Middle frontal gyrus (tissue), 1 donor: Measurements from ENCODE around the gene TBX4.

Source experiments
- DNase-seq: peaks from one replicate; pipeline ENCODE4 v3.0.0-alpha.2; 2015; ENCODE audit warnings: low spot score; ENCODE audit errors: extremely low spot score

The TBX4 gene

DNA sequence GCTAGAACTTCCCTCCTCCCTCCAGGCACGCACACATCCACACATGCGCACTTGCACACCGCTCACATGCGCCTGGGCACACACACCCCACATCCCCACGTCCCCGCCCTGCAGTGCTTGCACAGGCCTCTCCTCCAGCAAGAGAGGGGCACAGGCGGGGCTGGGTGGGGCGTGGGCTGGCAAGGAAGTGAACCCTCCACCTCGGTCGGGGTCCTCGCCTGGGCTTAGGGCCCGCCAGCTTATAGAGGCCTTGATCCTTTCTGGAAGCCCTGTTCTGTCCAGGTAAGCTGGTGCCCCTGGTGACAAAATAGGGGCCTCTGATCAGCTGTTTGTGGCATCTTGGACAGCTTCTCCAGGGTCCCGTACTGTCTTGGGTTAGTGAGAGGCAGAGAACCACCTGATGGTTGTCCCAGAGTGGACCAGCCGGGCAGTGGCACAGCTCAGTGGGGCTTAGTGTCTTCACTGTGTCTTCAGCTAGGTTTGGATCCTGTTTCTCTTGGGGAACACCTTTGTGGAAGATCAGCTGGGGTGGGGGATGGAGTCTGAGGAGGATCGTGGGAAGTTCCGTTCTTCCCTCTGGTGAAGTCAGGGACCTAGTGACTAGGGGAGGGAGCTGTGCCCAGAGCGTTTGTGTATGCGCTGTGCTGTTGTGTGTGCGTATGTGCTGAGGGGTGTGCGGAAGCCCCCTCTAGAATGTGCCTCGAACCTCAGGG is 12.1 kb downstream of the TBX4 start:
- no peak for DNase-seq

DNA sequence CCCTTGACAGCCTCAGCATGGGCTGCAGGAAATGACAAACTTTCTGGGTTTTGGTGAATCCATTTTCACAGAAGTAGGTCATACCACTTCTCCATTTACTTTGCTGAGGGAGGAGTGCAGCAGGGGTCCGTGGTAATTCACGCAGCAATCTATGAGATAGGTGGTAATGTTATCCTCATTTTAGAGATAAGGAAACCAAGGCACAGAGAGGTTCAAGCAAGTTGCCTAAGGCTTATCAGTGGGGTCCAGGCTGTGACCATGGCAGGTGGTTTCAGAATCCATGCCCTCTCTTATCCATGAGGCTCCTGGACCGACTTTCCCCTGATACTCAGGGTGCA is 12.6 kb downstream of the TBX4 start:
- DNase-seq = no peak

DNA sequence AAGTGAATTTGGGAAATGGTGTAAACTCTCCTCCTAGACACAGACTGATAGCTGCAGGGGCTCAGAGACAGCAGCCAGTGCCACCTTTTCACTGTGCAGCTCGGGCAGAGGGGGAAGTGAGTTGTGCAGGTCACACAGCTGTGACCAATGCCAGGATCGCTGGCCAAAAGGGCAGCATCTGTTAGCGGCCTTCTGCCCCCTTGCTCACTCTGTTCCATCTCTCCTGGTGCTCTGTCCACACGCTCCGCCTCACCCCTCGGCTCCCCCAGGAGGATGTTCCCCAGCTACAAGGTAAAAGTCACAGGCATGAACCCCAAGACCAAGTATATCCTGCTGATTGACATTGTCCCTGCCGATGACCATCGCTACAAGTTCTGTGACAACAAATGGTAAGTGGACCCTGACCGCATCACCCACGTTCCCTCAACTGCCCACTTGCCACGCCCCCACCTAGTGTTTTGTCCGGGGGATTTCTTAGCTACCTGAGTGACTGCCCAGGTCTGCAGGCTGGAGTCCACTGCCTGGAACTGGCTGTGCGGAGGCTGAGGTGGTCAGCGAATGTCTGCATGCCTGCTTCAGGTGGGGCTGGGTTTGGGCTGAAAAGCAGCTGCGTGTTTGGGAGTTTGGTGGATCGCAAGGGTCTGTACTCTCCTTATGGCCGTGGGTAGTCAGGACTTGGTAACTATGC is 13.5 kb downstream of the TBX4 start:
- no peak for DNase-seq

DNA sequence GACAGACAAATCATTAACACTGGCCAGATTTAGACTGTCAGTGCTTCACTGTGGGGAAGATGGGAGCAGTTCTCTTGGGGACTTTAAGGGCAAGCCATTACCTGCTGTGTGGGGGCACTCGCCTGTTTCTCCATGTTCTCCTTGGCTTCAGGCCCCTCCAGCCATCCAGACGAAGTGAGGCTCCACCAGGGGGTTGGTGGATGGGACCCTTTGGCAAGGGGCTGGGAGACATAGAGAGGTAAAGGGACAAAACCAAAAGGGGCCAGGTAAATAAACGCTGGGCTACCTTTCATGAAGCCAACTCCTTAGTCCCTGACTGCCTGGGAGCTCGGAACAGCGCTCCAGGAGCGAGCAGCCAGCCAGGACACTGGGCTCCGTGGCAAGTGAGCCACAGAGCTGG is 14.0 kb downstream of the TBX4 start:
- no peak for DNase-seq

DNA sequence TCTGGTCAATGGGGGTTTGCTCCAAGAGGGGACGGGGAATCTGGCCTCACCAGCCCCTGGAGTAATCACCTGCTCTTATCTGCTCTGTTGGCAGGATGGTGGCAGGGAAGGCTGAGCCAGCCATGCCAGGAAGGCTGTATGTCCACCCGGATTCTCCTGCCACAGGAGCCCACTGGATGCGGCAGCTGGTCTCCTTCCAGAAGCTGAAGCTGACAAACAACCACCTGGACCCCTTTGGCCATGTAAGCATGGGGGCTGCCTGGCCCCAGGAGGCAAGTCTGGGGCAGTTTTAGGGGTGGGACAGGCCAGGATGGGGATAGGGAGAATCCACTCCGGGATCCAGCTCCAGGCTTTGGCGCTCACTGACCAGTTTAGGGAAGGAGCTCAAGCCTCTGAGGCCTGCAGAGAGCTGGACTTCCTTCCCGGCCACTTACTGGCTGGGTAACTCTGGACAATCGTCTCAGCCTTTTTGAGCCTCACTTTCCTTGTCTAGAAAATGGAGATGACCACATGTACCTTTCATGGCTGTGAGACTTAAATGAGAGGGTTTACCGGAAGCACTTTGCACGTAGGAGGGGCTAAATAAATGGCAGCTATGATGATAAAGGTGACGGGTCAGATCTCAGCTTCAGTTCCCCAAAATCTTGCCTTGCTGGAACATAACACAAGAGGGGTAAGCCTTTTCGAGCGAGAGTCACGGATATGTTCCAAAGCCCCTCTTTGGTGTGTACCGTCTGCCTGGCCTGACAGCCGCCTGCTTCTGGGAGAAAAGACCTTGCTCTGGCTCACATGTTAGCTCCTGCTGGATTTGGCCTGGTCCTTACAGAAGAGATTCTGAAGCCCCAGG is 15.4 kb downstream of the TBX4 start:
- no peak for DNase-seq

DNA sequence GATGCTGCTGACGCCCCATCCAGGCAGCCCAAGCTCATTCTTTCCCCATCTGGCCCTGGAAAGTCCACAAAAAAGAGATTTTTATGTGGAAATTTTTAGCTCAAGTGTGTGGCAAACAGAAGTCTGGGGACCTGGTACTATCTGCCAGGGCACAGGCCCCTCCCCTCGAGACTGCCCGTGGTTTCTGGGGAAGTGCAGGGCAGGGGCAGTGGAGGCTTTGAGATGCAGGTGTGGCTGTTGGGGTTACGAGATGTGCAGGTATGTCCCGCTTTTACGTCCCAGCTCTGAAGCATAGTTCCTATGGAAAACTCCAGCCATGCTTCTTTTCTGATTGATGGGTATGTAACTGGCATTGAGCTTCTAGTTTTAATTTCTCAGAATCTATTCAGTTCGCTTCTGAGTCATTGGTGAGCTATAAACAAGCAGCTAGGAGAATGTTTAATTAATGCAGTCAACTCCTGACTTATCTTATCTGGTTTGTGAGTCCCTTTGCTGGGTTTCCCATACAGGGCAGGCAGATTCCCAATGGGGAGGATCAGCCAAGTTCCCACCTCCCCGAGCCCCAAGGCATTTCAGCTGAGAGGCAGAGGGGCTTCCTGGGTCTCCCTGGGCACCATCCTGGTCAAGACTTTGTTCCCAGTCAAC is 16.2 kb downstream of the TBX4 start:
- DNase-seq = no peak

DNA sequence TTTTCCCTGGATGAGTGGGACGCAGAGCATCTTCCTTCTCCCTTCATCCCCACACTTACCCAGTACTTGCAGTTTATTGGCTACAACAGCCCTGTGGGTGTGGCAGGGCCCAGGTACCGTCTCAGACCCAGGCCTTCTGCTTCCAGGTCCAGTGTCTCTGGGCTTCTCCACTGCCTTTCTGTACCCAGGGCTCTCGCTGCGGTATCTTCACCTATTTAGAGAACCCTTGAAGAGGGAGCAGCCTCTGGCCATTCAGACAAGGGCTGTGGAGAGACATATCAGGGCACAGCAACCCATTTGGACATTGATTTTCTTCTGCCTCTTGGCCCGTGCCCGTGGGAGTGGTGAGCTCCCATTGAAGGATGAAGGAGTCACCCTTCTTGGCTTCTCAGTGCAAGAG is 17.3 kb downstream of the TBX4 start:
- DNase-seq = no peak

DNA sequence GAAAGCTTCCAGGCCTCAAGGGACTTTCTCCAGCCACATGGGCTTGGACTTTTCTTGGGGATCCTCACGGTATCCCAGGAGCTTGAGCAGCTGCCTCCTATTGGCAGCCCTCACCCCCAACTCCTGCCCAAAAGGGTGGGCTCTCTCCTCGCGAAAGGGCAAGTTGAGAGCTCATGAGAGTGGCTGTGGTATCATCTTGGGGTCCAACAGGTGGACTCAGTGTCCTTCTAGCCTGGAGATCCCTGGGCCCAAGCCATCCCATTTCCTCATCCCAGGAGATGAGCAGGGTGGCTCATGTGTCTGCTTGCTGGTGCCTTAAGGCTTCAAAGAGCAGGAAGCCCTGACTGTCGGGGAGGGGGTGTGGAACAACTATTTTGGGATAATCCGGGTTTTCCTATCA is 17.7 kb downstream of the TBX4 start:
- no peak for DNase-seq

DNA sequence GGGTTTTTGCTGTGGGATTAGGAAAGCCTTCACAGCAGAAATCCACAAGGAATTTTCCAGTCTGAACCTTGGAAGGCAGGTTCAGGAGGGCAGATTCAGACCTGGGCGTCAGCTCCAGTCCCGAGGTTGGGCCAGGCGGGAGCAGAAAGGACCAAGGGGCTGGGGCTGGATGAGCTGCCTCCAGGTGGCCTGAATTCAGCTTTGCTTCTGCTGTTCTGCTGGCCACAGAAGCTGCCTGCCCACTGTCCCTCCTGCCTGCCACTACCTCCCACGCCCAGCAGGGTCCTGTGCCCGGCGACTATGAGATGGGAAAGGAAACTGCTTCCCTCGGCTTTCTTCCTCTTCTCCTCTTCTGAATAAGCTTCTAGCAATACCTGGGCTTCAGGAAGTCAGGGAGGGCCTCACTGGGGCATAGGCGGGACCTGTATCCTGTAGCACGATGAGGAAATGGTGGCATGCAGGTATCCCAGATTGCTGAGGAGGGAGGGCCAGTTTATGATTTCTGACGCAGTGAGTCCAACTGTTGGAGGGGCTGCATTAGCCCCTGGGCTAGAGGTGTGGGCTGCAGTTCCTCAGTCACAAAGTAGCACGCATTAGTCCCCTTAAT is 18.4 kb downstream of the TBX4 start:
- no peak for DNase-seq

DNA sequence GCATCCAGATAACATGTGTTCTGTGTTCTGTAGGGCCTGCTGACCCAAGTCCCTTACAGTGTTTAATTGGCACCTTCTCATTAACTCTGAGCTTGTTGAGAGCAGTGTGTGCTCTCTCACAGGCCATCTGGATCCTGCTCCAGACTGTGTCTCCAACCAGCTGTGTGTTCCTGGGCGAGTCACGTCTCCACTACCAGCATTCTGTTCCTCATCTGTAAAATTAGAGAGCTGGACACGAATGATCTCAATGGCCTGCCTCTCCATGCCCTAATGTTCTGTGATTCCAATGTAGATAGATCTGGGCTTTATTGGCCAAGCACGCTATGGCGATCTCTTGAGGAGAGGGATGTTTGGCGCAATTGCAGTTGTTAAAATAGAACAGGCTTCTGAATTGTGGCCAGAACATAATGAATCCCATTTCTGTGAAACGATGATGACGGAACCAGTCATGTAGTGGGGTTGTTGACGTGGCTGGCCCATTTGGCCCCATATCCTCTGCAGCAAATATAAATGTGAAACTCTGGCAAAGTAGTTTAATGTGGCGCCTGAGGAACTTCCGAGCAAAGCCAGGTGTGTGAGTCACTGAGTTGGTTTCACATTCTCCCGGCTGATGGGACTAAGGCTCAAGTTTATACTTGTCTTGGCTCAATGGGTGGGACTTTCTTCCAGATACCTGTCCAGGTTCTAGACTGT is 22.2 kb downstream of the TBX4 start:
- DNase-seq = no peak

DNA sequence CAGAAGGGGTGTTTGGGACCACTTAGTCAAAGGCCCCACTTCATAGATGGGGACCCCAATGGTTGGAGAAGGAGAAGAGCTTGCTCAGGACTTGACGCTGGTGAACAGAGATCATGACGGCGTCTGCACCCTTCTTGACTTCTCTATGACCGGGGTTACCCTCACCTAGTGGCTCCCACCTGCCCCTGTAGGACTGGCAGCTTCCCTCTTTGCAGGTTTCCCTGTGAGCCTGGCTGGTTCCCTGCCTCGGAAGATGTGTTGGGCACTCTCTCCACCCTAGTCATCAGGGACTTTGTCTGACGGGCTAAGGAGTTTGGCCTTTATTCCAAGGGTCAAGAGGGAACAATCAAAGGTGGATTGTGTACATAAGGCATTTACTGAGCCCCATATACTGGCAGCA is 22.7 kb downstream of the TBX4 start:
- no peak for DNase-seq

DNA sequence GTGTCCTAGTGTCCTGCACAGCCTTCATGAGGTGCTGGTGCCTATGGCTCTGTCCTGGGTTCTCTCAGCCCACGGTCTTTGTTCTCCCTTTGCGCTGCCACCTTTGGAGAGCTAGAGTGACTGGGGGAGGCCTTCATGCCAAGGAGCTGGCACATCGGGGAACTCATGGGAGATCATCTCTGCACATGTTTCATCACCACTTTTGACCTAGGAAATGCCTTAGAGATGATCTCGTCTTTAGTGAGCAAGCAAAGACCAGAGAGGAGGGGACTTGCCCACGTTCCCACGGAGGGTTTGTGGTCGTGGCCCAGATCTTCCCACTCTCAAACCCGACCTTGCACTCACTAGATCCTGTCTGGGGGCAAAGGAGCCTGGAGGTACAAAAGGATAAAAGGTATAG is 23.5 kb downstream of the TBX4 start:
- DNase-seq = no peak

DNA sequence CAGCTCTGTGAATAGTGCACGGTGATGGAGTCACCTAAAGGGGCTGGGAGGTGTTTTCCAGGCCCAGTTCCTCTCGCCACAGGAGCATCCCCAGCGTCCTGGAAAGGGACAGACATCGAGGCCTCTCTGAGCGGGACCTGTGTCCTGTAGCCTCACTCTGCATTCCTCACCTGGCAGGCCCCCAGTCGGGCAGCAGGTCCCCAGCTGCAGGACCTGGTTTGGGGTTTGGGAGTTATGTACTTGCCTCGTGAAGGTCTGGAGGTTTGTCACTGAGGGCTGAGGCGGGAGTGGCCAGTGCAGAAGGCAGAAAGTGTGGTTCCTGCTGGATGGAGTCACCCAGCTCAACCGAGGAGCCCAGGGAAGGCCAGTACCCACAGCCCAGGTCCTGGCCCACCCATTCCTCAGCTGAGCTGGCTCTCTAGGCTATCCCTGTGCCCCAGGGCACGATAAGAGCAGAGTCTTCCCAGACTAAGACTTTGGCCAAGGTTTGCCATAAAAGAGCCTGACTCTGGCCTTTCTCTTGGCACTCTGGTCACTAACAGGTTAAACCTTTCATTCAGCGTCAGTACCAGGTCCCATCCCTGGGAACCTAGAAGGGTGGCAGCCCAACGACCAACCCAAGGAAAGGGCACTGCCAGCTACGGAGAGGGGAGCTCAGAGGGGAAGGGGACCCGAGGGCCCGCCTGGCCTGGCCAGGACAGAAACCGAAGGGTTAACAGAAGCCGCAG is 24.4 kb downstream of the TBX4 start:
- DNase-seq = no peak

DNA sequence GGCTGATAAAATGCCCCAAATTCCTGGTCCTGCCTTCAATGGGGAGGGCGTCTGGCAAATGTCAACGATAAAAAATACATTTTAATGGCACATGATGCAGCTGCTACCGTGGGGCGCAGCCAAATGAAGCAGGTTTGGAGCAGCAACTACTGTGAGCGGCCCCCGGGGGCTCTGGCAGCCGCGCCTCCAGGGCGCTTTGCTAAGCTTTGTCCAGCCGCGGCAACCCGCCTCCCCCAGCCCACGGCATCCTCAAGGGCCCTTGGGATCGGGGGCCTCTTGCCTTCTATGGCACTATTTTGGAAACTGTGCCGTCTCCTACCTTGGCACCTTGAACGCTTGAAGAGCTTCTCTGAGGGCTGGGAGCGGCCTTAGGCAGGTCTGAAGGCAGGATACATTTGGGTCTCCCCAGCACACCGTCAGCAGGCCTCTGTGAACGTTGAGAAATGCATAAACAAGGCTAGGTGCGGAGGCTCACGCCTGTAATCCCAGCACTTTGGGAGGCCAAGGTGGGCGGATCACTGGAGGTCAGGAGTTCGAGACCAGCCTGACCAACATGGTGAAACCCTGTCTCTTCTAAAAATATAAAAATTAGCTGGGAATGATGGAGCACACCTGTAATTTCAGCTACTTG is 25.1 kb downstream of the TBX4 start:
- no peak for DNase-seq

DNA sequence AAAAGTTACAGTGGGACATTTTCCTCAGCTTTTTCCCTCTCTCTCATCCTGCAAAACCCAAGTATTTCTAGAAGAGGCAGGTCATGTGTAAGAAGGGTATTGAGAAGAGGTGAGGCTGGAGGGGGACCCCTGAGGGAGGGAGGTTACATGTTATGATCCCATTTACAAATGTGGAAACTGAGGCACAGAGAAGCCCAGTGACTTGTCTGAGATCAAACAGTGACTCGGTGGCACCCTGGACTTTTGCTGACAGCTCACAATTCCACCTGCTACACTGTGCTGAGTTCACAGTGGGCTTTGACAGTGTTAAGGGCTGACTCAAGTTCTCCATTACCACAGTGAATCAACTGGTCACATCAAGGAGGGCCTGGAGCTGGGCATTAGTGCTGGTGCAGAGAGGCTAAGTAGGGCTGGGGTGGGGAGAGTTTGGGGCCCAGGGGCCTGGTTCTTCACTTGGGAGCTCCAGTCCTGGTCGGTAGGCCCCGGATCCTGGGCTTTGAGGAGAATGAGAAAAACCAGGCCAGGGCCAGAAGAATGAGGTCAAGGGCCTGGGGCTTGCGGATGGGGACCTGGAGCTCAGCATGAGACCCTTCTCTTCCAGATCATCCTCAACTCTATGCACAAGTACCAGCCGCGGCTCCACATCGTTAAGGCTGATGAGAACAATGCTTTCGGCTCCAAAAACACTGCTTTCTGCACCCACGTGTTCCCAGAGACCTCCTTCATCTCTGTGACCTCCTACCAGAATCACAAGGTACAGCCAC is 26.0 kb downstream of the TBX4 start:
- no peak for DNase-seq

DNA sequence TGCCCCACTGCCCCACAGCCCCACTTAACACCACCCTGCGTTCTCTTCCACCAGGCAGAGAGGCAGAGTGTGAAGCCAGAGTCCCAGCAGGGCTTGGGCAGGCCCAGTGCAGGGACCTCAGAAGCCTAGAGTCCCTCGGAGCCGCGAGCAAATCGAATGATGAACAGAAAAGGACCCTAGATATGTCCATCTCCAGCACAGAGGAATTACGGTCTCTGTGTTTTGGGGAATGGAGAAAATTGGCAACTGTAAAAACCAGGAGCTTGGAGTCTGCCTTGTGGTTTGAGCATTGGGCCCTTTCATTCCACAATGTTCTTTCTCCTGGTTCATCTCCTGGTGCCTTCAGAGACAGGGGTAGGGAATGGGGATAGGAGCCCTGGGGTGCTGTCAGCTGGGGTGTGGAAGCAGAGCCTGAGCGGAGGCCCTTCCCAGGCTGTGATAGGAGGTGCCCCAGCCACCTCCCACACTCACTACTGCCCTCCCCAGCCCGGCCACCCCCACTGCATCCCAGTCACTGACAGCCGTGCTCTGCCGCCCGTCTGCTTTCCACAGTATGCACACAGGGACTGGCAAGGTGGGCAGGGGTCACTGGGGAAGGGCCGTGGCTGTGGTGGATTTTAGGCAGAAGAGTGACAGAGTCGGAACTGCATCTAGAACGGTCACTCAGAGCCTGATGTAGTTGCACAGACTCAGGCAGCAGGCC is 26.7 kb downstream of the TBX4 start:
- DNase-seq = no peak

DNA sequence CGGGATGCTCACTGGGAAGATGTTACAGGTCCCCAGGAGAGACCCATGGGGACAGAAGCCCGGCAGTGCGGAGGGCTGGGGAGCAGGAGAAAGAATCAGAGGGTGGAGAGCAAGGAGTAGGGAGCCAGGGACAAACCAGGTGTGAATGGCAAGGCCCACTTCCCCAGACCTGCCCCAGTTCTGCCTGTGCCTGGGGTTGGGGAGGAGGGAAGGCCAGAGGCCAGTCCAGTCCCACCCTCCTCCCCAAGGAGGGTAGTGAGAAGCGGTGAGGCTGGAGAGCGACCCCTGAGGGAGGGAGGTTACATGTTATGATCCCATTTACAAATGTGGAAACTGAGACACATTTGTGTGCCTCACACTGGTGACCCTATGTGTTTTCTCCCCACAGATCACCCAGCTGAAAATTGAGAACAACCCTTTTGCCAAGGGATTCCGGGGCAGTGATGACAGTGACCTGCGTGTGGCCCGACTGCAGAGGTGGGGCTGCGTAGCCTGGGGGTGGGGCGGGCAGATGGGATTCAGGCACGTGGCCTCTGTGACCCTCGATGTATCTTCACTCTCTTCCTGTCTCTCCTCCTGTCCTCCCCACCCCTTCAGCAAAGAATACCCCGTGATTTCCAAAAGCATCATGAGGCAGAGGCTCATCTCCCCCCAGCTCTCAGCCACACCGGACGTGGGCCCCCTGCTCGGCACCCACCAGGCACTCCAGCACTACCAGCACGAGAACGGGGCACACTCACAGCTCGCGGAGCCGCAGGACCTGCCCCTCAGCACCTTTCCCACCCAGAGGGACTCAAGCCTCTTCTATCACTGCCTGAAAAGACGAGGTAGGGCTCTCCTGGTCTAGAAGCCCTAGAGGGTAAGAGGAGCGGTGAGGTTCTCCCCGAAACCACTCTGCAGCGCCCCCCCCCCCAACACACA is 27.5 kb downstream of the TBX4 start:
- DNase-seq = no peak
